GM18858 (cell line): ENCODE results near the gene FRMD4A.
"Not testable (repeated sequence)": the region's sequence is repeated elsewhere in the genome, so short reads cannot be mapped to it uniquely, and the experiment has no call there.

Experiments
- ATAC-seq: cut with Tn5 transposase; IDR thresholded peaks from one replicate; pipeline ENCODE4 v1.9.1; 2021; ENCODE audit not compliant: unreplicated experiment

Gene FRMD4A

DNA sequence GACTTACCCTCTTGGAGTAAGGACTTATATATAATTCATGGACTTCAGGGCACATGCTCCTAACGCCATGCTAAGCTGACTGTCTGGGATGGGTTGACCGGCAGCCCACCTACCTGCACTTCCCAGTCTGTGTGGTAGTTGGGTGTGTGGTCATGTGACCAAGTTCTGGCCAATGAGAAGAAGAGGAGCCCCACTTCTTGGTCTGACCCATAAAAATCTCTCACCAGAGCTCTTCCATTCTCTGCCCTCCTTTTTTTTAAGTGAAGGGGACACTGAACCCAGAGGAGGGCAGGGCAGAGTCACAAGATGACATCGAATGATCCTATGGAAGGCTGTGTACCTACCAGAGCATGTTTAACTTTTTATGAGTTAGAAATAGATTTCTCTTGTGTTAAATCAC is 370.1 kb downstream of the FRMD4A start:
- no peak for ATAC-seq

- ATAC-seq = no peak
Observed at GRCh38 chr10:13959443-13960359, 371.0 kb downstream of the FRMD4A start.

DNA sequence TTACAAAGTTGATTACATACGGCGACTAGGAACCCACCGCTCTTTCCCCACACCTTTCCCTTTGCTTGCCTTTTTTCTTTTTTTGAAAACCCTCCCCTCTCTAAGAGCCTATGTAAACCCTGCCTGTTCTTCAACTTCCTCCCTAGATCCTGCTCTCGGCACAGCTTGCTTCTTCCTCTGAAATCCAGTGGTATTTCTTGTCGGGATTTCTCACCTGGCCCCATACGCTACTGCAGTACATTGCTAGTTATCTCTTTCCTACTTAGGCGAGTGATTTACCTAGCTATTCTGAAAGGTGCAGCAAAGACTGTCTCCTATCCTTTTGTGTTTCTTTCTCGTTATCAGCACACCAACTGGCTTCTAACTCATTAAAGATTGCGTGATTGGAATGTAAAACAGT is 372.9 kb downstream of the FRMD4A start:
- ATAC-seq = no peak

GRCh38 chr10:13956826-13957225 is 373.9 kb downstream of the FRMD4A start:
- ATAC-seq = no peak

DNA sequence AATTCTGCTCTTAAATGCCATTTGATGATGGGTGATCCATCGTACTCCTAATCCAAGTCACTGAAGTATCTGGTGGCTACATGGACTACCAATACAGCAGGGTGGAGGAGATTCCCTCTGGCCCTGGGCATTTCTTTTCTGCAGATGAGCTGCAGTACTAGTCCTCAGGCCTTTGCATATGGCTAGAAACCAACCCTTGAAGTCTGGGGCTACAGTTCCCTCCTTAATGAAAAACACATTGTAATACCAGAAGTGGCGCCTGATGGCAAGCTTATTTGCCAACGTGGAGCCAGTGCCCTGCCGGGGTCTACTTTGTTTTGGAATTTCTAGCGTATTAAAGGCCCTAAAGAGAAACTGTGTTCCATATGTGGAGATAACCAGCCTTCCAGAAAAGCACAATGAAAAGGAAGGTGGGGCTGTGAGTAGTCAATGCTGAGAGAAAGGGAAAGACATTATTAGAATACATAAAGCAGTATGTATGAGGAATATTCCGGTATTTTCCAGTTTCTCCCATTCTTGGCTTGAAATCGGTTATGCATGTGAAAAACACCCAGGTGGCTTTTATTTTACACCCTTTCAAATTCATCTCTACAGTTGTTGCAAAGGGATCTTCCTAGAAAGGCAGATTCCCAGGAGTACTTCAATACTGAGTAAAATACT is 375.2 kb downstream of the FRMD4A start:
- no peak for ATAC-seq

- ATAC-seq = not testable (repeated sequence)
Observed at GRCh38 chr10:13954195-13954594, 376.5 kb downstream of the FRMD4A start.

- ATAC-seq = no peak
Observed at GRCh38 chr10:13953371-13953770, 377.4 kb downstream of the FRMD4A start.

GRCh38 chr10:13950543-13950939 is 380.2 kb downstream of the FRMD4A start:
- no peak for ATAC-seq

DNA sequence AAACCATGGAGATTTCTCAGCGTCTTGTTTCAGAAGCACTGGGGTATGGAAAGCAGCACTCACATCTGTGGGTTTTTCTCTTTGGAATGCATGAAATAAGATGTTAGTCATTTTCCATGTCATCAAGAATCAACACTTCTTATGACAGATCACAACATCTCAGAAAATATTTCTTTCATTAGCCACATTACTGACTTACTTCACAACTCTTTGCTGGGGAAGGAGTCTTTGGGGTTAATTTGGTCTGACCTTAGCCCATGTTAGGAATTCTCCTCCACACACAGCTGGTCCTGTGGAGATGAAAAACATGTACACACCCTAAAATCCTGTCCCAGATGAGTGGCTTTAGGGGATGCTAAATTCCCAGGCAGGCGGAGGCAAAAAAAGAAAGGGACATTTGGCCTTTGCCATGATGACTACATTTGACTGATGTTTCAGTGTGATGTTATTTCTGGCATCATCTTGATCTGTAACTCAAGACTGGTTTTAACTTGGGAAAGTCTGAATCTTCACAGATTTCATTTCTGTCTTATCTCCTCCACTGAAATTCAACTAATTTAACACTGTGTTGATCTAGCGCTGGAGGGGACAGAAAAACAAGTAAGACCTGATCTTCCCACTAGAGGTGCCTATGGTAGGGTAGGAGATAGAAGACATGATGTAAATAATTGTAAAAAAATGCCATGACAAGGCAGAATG is 380.7 kb downstream of the FRMD4A start:
- no peak for ATAC-seq

GRCh38 chr10:13946209-13946460 is 384.6 kb downstream of the FRMD4A start:
- ATAC-seq = no peak

DNA sequence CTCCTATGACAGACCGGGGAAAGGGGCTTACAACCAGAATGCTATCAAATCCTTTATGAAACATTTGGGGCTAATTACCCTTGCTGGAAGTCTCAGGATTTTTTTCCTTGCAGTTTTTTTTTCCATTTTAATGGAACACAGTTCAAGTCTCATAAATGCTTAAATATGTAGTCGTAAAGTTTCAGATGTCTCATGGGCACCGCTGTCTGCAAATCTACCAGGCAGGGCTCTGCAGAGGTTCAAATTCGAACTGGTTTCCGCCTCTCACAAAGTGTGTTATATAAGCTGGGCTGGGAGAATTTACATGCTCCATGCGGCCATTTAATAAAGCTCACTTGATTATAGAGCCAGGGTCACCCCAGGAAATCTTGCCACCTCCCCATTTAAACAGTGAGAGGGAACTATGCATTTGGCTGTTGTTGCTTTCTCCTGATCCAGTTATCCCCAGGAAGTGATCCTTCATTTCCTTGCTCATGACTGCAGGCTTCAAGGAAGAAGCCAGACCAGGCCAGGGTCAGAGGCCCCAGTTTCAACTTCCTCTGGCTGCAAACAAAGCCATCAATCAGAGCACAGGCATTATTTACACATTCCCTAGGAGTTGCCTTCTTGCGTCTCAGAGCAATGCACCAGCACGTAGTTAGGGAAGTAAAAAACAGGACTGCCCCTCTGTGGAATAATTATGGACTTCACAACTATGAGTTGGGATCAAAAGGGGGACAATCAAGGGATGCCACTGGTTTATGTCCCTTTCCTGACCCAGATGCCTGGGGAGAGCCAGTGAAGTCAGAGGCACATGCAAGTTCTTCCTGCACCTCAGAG is 385.1 kb downstream of the FRMD4A start:
- ATAC-seq = no peak

- no peak for ATAC-seq
Observed at GRCh38 chr10:13944823-13945222, 385.9 kb downstream of the FRMD4A start.

GRCh38 chr10:13943735-13944398 is 386.9 kb downstream of the FRMD4A start:
- no peak for ATAC-seq

DNA sequence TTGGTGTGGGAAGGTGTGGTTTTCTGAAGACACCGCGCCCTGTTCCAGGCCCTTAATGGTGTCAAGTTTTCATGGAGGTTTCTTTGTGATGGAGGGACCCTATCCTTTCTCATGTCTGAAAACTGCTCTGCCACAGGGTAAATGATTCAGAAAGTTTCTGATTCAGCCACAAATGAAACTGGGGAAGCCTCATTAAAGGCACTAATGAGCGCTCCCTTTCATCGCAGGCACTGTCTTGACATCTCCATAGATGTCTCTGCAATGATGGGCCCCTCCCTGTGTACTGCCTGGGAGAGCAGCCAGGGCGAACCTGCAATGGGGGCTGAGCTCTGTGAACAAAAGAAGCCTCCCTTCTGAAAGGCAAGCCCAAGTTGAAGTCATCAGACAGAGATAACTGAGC is 388.7 kb downstream of the FRMD4A start:
- no peak for ATAC-seq

GRCh38 chr10:13939391-13939790 is 391.3 kb downstream of the FRMD4A start:
- no peak for ATAC-seq

- no peak for ATAC-seq
Observed at GRCh38 chr10:13938950-13939349, 391.8 kb downstream of the FRMD4A start.

GRCh38 chr10:13936826-13937225 is 393.9 kb downstream of the FRMD4A start:
- ATAC-seq = no peak

DNA sequence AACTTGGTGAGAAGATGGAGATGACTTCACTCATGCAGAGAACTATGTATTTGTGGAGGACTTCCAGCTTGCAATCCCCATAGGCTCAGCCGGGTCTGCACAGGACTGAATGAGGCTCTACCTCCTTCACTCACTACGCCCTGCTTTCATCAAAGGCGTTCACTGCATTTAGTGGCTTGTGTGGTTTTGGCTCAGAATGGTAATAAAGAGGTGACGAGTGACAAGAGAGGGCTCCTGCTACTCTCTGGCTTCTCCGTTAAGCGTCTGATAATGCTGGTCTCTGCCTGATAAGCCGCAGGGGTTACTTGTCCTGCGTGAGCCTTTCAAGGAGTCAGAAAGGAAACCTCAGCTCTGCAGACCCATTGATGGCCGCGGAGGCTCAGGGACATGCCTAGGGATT is 400.6 kb downstream of the FRMD4A start:
- no peak for ATAC-seq

GRCh38 chr10:13928451-13928850 is 402.3 kb downstream of the FRMD4A start:
- no peak for ATAC-seq

- no peak for ATAC-seq
Observed at GRCh38 chr10:13925971-13926780, 404.5 kb downstream of the FRMD4A start.
